Naive thymus-derived CD4-positive, alpha-beta T cell (primary cell): ENCODE results near the gene CEP44. TPM values are rescaled to one million over a fixed set of nuclear protein-coding genes. Genes with fewer than 3 reads are reported as not detected.
A peak's percentile ranks its signal among the peaks of the same experiment; 100 is the strongest.

Experiments
- ATAC-seq: fragments of 150-1000 bp; cut with Tn5 transposase; 2 replicates; pipeline ENCODE4 v1.10.0; 2021; ENCODE audit warnings: mild to moderate bottlenecking, moderate library complexity
- CTCF ChIA-PET: fragments of 350-600 bp; sonication (Branson Sonifier 250); formaldehyde crosslinking; loops from one replicate; lab custom pipeline; 2021; ENCODE audit warnings: antibody characterized with exemption; lab: Charles Lee
- POLR2A ChIA-PET: fragments of 350-600 bp; sonication (Branson Sonifier 250); formaldehyde crosslinking; loops from one replicate; lab custom pipeline; 2021; ENCODE audit warnings: antibody characterized with exemption, inconsistent platforms; lab: Charles Lee
- DNase-seq, 9 donors: peaks; one replicate each; pipeline versions ENCODE4 v3.0.0 to v3.0.0-alpha.2; 2020 to 2022; ENCODE audit warnings: mixed read lengths in 1 of 9
- H3K27ac ChIP-seq: one replicate; pipeline ENCODE4 v1.7.0; 2013; ENCODE audit warnings: mild to moderate bottlenecking, low read depth, low read length, moderate library complexity
- H3K27me3 ChIP-seq, 2 donors: one replicate each; pipeline ENCODE4 v1.7.0; 2013; ENCODE audit warnings: low read length in 2 of 2, mild to moderate bottlenecking in 2 of 2, moderate library complexity in 2 of 2; ENCODE audit not compliant: control insufficient read depth in 2 of 2, insufficient read depth in 2 of 2
- H3K36me3 ChIP-seq, 3 experiments: 1 replicate in 2 of 3; 2 replicates in 1 of 3; pipeline ENCODE4 v1.7.0; 2013; ENCODE audit warnings: low read length in 3 of 3, mild to moderate bottlenecking in 3 of 3, moderate library complexity in 1 of 3; ENCODE audit not compliant: insufficient read depth in 3 of 3, control insufficient read depth in 2 of 3
- H3K4me1 ChIP-seq, 2 donors: one replicate each; pipeline ENCODE4 v1.7.0; 2013; ENCODE audit warnings: low read length in 2 of 2, mild to moderate bottlenecking in 2 of 2, moderate library complexity in 1 of 2; ENCODE audit not compliant: control insufficient read depth in 2 of 2, insufficient read depth in 2 of 2
- H3K4me3 ChIP-seq: 2 replicates; pipeline ENCODE4 v1.7.0; 2013; ENCODE audit warnings: mild to moderate bottlenecking, low read length
- H3K9me3 ChIP-seq, 3 experiments: 1 replicate in 2 of 3; 2 replicates in 1 of 3; pipeline ENCODE4 v1.7.0; 2013; ENCODE audit warnings: low read length in 3 of 3; ENCODE audit not compliant: control insufficient read depth in 2 of 3
- H3K27ac Mint-ChIP-seq, 9 donors: one replicate each; pipeline ENCODE4 v1.8.0; 2020 to 2022; ENCODE audit warnings: mixed read lengths in 9 of 9, mild to moderate bottlenecking in 8 of 9, moderate library complexity in 5 of 9, inconsistent platforms in 2 of 9
- H3K27me3 Mint-ChIP-seq, 5 donors: one replicate each; pipeline ENCODE4 v1.8.0; 2021 to 2022; ENCODE audit warnings: mixed read lengths in 5 of 5, mild to moderate bottlenecking in 1 of 5
- H3K36me3 Mint-ChIP-seq, 5 donors: one replicate each; pipeline ENCODE4 v1.8.0; 2020 to 2022; ENCODE audit warnings: mixed read lengths in 5 of 5, mild to moderate bottlenecking in 3 of 5, inconsistent platforms in 1 of 5
- H3K4me1 Mint-ChIP-seq, 7 donors: one replicate each; pipeline ENCODE4 v1.8.0; 2020 to 2022; ENCODE audit warnings: mixed read lengths in 7 of 7, mild to moderate bottlenecking in 3 of 7, inconsistent platforms in 1 of 7
- H3K4me3 Mint-ChIP-seq, 10 donors: one replicate each; pipeline ENCODE4 v1.8.0; 2020 to 2022; ENCODE audit warnings: mild to moderate bottlenecking in 10 of 10, mixed read lengths in 10 of 10, moderate library complexity in 6 of 10, inconsistent platforms in 2 of 10
- H3K9me3 Mint-ChIP-seq, 11 donors: one replicate each; pipeline ENCODE4 v1.8.0; 2020 to 2022; ENCODE audit warnings: mixed read lengths in 11 of 11, mild to moderate bottlenecking in 4 of 11, inconsistent platforms in 1 of 11, moderate library complexity in 1 of 11
- intact Hi-C, 2 donors: fragments of 100-400 bp; cut with micrococcal nuclease; formaldehyde crosslinking; loops; one replicate each; pipeline ENCODE4 v1.15.1; 2023
- polyA plus RNA-seq, 2 donors: library from polyadenylated mRNA; unstranded; fragments of 300-500 nt; fragmentation: Illumina TruSeq; gene quantifications; one replicate each; pipeline ENCODE4 v1.2.3, GENCODE V29; 2021
- total RNA-seq, 6 experiments: library from RNA in 5 of 6; stranded (reverse) in 5 of 6; gene quantifications; 1 replicate in 5 of 6; 2 replicates in 1 of 6; pipeline ENCODE4 v1.2.3 and lab custom pipeline; 2021 to 2026

The CEP44 gene, protein sequence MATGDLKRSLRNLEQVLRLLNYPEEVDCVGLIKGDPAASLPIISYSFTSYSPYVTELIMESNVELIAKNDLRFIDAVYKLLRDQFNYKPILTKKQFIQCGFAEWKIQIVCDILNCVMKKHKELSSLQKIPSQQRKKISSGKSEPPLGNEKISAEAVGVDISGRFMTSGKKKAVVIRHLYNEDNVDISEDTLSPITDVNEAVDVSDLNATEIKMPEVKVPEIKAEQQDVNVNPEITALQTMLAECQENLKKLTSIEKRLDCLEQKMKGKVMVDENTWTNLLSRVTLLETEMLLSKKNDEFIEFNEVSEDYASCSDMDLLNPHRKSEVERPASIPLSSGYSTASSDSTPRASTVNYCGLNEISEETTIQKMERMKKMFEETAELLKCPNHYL
- total RNA-seq (10 to 100 TPM; 15.7 to 28.2 (median 18.1) TPM), polyA plus RNA-seq (1 to 10 TPM; 6.4 to 7.8 TPM), total RNA-seq (lab: John Stamatoyannopoulos, UW) (22.5 reads per million, percentile 53 among the genes with 10 or more reads in this experiment)

DNA sequence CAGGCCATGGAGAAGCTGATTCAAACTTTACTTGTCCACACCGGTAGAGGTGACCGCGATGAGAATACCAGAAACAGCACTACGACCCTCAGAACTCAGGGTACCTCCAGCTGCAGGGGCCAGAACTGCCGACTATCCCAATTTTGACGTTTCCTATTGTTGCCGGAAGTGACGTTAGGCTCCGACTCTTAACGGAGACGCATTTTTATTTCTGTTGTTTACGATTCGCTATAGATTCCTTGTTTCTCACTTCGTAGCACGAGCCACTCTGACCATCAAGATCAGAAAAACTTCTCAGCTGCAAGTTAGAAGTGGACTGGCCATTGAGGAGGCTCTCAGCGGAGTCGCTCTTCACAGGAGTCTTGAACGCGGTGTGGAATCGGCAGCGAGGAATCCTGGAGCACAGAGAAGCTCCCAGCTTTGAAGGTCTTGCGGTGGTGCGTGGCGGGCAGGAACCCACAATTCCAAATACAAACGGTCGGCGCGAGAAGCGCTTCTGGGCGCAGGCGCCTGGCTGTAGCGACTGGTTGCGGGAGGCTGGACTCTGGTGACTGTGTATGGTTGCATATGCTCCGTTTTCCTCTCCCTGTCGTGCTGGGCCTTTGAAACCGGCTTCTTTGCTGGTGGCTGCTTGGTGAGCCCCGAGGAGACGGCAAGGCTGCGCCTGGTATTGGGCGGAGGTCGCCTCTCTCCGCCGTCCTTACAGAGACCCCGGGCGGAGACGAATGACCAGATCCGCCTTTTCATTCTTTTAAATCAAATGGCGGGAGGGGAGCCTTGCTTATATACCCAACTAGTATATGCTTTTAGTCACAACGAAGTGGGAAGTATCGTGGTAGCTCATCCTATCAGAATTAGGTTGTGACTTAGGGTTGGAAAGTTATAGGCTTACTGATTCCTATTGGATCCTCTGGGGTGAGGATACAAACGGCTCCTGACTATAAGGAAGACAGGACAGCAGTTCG lies at the start of gene CEP44, which contains the start of gene FBXO8:
Gene CEP44 (plus strand): TSS at position 405 of the 965 bp plus-strand sequence. CDS start 15,211 bp downstream, outside the sequence.
Gene FBXO8 (minus strand): TSS at position 161 of the 965 bp plus-strand sequence. CDS start 20,575 bp downstream, outside the sequence.
- Mint-ChIP-seq H3K4me3 (peak within 1 kb of the TSS; percentile 91 to 100 (median 99)), H3K27me3 (no peaks in the 10 kb centered on the region), H3K27ac (peak within 1 kb of the TSS; percentile 99 to 100 (median 100)), H3K9me3 (peaks cover 0 to 6% (median 0%) of the 10 kb centered on the region in 11 donors), H3K4me1 (peaks cover 34 to 91% (median 81%) of the 10 kb centered on the region in 7 donors), H3K36me3 (peaks cover 0 to 32% (median 19%) of the 10 kb centered on the region in 5 donors)
- H3K27me3 ChIP-seq = no peaks in the 10 kb centered on the region
- DNase-seq = peak; percentile 52 to 85 (median 80)
- peaks cover 0 to 4% (median 0%) of the 10 kb centered on the region in 3 experiments for H3K9me3 ChIP-seq
- intact Hi-C loops = loop anchor here (1.0 to 10.0 kb wide), 13 partner anchors 35 to 1914 kb away; partner anchors contain the start of genes SPATA4 (in 2 of the 2), GALNT7 (in 1 of the 2), HMGB2 (in 1 of the 2) and HPGD (in 1 of the 2)
- H3K4me1 ChIP-seq = peaks cover 21 to 29% of the 10 kb centered on the region in 2 donors
- CTCF ChIA-PET = interaction anchor here (1.6 kb wide), 1 partner anchor 863 kb away, joined by 4 read pairs; no protein-coding TSS in a partner anchor
- POLR2A ChIA-PET = interaction anchor here (0.5 to 1.8 kb wide), 10 partner anchors 14 to 950 kb away, joined by 3 to 8 read pairs (median 3); partner anchors contain the start of genes HMGB2 and SAP30
- peak within 1 kb of the TSS; percentile 99 for H3K4me3 ChIP-seq
- peak; percentile 73 for ATAC-seq
- peak within 1 kb of the TSS; percentile 98 for H3K27ac ChIP-seq
- H3K36me3 ChIP-seq = peaks cover 0 to 11% (median 0%) of the 10 kb centered on the region in 3 experiments

DNA sequence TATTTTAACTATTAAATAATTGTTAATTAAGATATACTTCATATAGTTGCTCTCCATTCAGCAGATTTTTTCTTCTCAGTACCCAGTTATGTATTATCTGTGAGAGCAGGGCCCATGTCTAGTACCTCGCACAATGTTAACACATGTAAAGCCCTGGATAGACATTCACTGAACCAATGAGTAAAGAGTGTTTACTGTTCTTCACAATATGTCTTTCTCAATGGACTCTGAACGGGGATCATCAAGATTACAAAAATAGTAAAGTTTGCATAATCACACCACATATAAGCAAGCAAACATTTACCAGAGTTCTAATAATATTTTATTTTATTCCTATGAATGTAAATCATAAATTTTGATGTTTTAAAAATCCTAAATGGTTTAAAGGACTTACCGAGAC lies 47.4 kb upstream of the CEP44 start:
- peaks cover 0 to 2% (median 0%) of the 10 kb centered on the region in 7 donors for H3K4me1 Mint-ChIP-seq
- intact Hi-C loops = no loop called here
- Histone ChIP-seq H3K4me1 (no peaks in the 10 kb centered on the region), H3K9me3 (no peaks in the 10 kb centered on the region), H3K36me3 (peaks cover 0 to 14% (median 7%) of the 10 kb centered on the region in 3 experiments), H3K27me3 (no peaks in the 10 kb centered on the region), H3K27ac (no peak overlapping the region), H3K4me3 (no peak overlapping the region)
- POLR2A ChIA-PET = no interaction called here
- H3K36me3 Mint-ChIP-seq = peaks cover 0 to 16% (median 6%) of the 10 kb centered on the region in 5 donors
- DNase-seq (no peak), ATAC-seq (no peak)
- no peaks in the 10 kb centered on the region for H3K9me3 Mint-ChIP-seq
- no peak overlapping the region for H3K27ac Mint-ChIP-seq
- CTCF ChIA-PET = no interaction called here
- no peaks in the 10 kb centered on the region for H3K27me3 Mint-ChIP-seq
- no peak overlapping the region for H3K4me3 Mint-ChIP-seq

DNA sequence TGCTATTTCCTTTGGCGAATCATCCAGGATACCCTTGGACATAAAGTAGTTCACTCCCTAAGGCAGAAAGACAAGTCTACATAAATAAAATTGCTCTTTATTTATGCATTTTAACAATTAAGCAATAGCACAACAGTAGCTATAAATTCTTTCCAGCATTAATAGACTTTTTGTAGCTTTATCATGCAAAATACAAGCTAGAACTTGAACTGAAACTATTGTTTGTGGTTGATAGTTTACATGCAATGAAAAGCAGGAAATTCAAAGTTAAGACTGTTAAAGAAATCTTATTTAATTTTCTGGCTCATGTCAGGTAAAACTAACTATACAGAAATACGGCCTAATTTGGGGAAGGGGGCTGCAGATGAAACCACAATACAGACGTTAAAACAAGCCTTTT lies 42.5 kb upstream of the CEP44 start:
- intact Hi-C loops = no loop called here
- no peaks in the 10 kb centered on the region for H3K9me3 Mint-ChIP-seq
- no peak overlapping the region for H3K4me3 Mint-ChIP-seq
- ChIA-PET POLR2A (no interaction called here), CTCF (interaction anchor here (0.7 kb wide), 1 partner anchor 78 kb away, joined by 3 read pairs; no protein-coding TSS in a partner anchor)
- H3K27ac Mint-ChIP-seq = peak overlapping the region in 1 of 9 donors; percentile 3
- Histone ChIP-seq H3K27me3 (no peaks in the 10 kb centered on the region), H3K27ac (no peak overlapping the region), H3K4me3 (no peak overlapping the region), H3K4me1 (no peaks in the 10 kb centered on the region), H3K36me3 (peaks cover 0 to 14% (median 7%) of the 10 kb centered on the region in 3 experiments), H3K9me3 (no peaks in the 10 kb centered on the region)
- DNase-seq = no peak
- peaks cover 0 to 14% (median 3%) of the 10 kb centered on the region in 5 donors for H3K36me3 Mint-ChIP-seq
- H3K4me1 Mint-ChIP-seq = peaks cover 0 to 6% (median 0%) of the 10 kb centered on the region in 7 donors
- no peak for ATAC-seq
- no peaks in the 10 kb centered on the region for H3K27me3 Mint-ChIP-seq

DNA sequence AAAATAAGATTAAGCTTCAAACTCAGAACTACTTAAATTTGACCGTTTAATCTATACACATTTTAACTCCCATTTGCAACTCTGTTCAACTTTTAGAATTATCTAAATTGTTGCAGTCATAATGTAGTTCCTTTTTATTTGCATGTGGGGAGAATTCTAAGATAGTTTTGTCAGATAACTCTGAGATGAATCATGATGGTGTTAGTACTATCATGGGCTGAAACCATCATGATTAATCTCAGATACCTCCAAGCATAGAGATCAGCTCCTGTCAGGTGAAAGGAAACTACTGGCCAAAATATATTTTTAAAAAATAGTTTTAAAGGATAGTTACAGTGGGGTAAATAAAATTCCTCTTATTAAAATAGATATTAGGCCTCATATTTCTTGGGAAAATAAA lies 39.3 kb upstream of the CEP44 start:
- ATAC-seq = no peak
- no peaks in the 10 kb centered on the region for H3K27me3 ChIP-seq
- H3K9me3 ChIP-seq = no peaks in the 10 kb centered on the region
- peaks cover 0 to 12% (median 4%) of the 10 kb centered on the region in 7 donors for H3K4me1 Mint-ChIP-seq
- no peaks in the 10 kb centered on the region for H3K27me3 Mint-ChIP-seq
- ChIA-PET POLR2A (no interaction called here), CTCF (no interaction called here)
- no peak overlapping the region for H3K4me3 Mint-ChIP-seq
- no peaks in the 10 kb centered on the region for H3K4me1 ChIP-seq
- DNase-seq = no peak
- no peak overlapping the region for H3K4me3 ChIP-seq
- peaks cover 0 to 8% (median 5%) of the 10 kb centered on the region in 5 donors for H3K36me3 Mint-ChIP-seq
- intact Hi-C loops = no loop called here
- no peaks in the 10 kb centered on the region for H3K9me3 Mint-ChIP-seq
- H3K27ac ChIP-seq = no peak overlapping the region
- H3K36me3 ChIP-seq = peaks cover 0 to 7% (median 3%) of the 10 kb centered on the region in 3 experiments
- no peak overlapping the region for H3K27ac Mint-ChIP-seq

GRCh38 chr4:174245714-174246113 lies 38.0 kb upstream of the CEP44 start:
- Mint-ChIP-seq H3K4me3 (no peak overlapping the region), H3K27me3 (no peaks in the 10 kb centered on the region), H3K36me3 (peaks cover 0 to 16% (median 5%) of the 10 kb centered on the region in 5 donors), H3K9me3 (no peaks in the 10 kb centered on the region), H3K27ac (peak overlapping the region in 1 of 9 donors; percentile 50), H3K4me1 (peaks cover 0 to 12% (median 4%) of the 10 kb centered on the region in 7 donors)
- ChIA-PET POLR2A (no interaction called here), CTCF (no interaction called here)
- Histone ChIP-seq H3K4me1 (no peaks in the 10 kb centered on the region), H3K9me3 (no peaks in the 10 kb centered on the region), H3K27ac (no peak overlapping the region), H3K36me3 (peaks cover 0 to 4% (median 3%) of the 10 kb centered on the region in 3 experiments), H3K4me3 (no peak overlapping the region), H3K27me3 (no peaks in the 10 kb centered on the region)
- no peak for DNase-seq
- no peak for ATAC-seq
- intact Hi-C loops = no loop called here

- Mint-ChIP-seq H3K27ac (no peak overlapping the region), H3K27me3 (no peaks in the 10 kb centered on the region), H3K9me3 (no peaks in the 10 kb centered on the region)
These were observed 35.3 kb upstream of the CEP44 start for GRCh38 chr4:174248407-174248806.

More at GRCh38 chr4:174248407-174248806, 35.3 kb upstream of the CEP44 start:
- H3K4me1 Mint-ChIP-seq = peaks cover 3 to 14% (median 7%) of the 10 kb centered on the region in 7 donors
- ATAC-seq (no peak), DNase-seq (no peak)
- no peaks in the 10 kb centered on the region for H3K9me3 ChIP-seq
- no peaks in the 10 kb centered on the region for H3K36me3 ChIP-seq
- H3K27ac ChIP-seq = no peak overlapping the region
- no peak overlapping the region for H3K4me3 ChIP-seq
- POLR2A ChIA-PET = no interaction called here
- no peaks in the 10 kb centered on the region for H3K27me3 ChIP-seq
- H3K4me3 Mint-ChIP-seq = no peak overlapping the region
- H3K4me1 ChIP-seq = no peaks in the 10 kb centered on the region
- intact Hi-C loops = no loop called here
- CTCF ChIA-PET = no interaction called here
- H3K36me3 Mint-ChIP-seq = peaks cover 0 to 16% (median 9%) of the 10 kb centered on the region in 5 donors
